Activated CD8-positive, alpha-beta T cell treated with anti-CD3 and anti-CD28 coated beads for 36 hours (primary cell): ENCODE measurements around the gene DAPK2. TPM values are rescaled to one million over a fixed set of nuclear protein-coding genes. Genes with fewer than 3 reads are reported as not detected.
A peak's percentile ranks its signal among the peaks of the same experiment; 100 is the strongest.

Experiments
- ATAC-seq: fragments of 200-7000 bp; cut with Tn5 transposase; one replicate; pipeline ENCODE4 v1.10.0; 2021; ENCODE audit warnings: mild to moderate bottlenecking, moderate library complexity
- CTCF ChIA-PET: fragments of 350-600 bp; sonication (Branson Sonifier 250); formaldehyde crosslinking; loops from one replicate; lab custom pipeline; 2021; ENCODE audit warnings: antibody characterized with exemption; lab: Charles Lee
- POLR2A ChIA-PET: fragments of 350-600 bp; sonication (Branson Sonifier 250); formaldehyde crosslinking; loops from one replicate; lab custom pipeline; 2021; ENCODE audit warnings: antibody characterized with exemption; lab: Charles Lee
- DNase-seq: peaks from one replicate; pipeline ENCODE4 v3.0.0-alpha.2; 2020
- H3K27ac Mint-ChIP-seq: one replicate; pipeline ENCODE4 v1.8.0; 2021; ENCODE audit warnings: mild to moderate bottlenecking, mixed read lengths
- H3K27me3 Mint-ChIP-seq: one replicate; pipeline ENCODE4 v1.8.0; 2021; ENCODE audit warnings: mixed read lengths
- H3K36me3 Mint-ChIP-seq: one replicate; pipeline ENCODE4 v1.8.0; 2021; ENCODE audit warnings: low read depth, mixed read lengths
- H3K4me1 Mint-ChIP-seq: one replicate; pipeline ENCODE4 v1.8.0; 2021; ENCODE audit warnings: low read depth, mixed read lengths
- H3K4me3 Mint-ChIP-seq: one replicate; pipeline ENCODE4 v1.8.0; 2021; ENCODE audit warnings: mild to moderate bottlenecking, moderate library complexity, mixed read lengths
- H3K9me3 Mint-ChIP-seq: one replicate; pipeline ENCODE4 v1.8.0; 2021; ENCODE audit warnings: mixed read lengths
- CTCF ChIP-seq: fragments of 200-600 bp; IDR thresholded peaks from one replicate; pipeline ENCODE4 v1.8.0; 2022; ENCODE audit warnings: antibody characterized with exemption, mild to moderate bottlenecking
- intact Hi-C: fragments of 100-400 bp; cut with micrococcal nuclease; formaldehyde crosslinking; loops from one replicate; pipeline ENCODE4 v1.10.0; 2022
- total RNA-seq, 2 experiments: library from RNA; stranded (reverse); gene quantifications; one replicate each; pipeline ENCODE4 v1.2.3, GENCODE V29; 2021

The DAPK2 gene
- 1 to 10 TPM; 1.2 to 1.5 TPM for total RNA-seq

GRCh38 chr15:64046421-64047153 is at the start of gene DAPK2:
DAPK2 (minus strand) TSS chr15:64046485; CDS start chr15:64040261, 6,224 bp downstream.
- peaks cover 11% of the 10 kb centered on the region for H3K27me3 Mint-ChIP-seq
- TF ChIP-seq CTCF = peak; percentile 81
- peak; percentile 60 for DNase-seq
- ChIA-PET POLR2A (interaction anchor here (0.6 to 1.5 kb wide), 6 partner anchors 36 to 300 kb away, joined by 3 to 4 read pairs (median 3); no protein-coding TSS in a partner anchor), CTCF (interaction anchor here (0.7 to 4.5 kb wide), 65 partner anchors 8 to 758 kb away, joined by 3 to 73 read pairs (median 4); partner anchors contain the start of gene CIAO2A)
- peaks cover 7% of the 10 kb centered on the region for H3K4me1 Mint-ChIP-seq
- H3K36me3 Mint-ChIP-seq = no peaks in the 10 kb centered on the region
- peak; percentile 89 for ATAC-seq
- peak within 1 kb of the TSS; percentile 66 for H3K4me3 Mint-ChIP-seq
- H3K27ac Mint-ChIP-seq = peak within 1 kb of the TSS; percentile 8
- intact Hi-C loops = loop anchor here (10.0 kb wide), 2 partner anchors 102 to 222 kb away; no protein-coding TSS in a partner anchor
- H3K9me3 Mint-ChIP-seq = no peaks in the 10 kb centered on the region

- Mint-ChIP-seq H3K27me3 (no peaks in the 10 kb centered on the region), H3K4me1 (peaks cover 52% of the 10 kb centered on the region), H3K4me3 (peak overlapping the region; percentile 91), H3K9me3 (no peaks in the 10 kb centered on the region), H3K27ac (peak overlapping the region; percentile 97), H3K36me3 (peaks cover 14% of the 10 kb centered on the region)
- intact Hi-C loops = no loop called here
- DNase-seq (no peak), ATAC-seq (no peak)
- POLR2A ChIA-PET = interaction anchor here (0.5 to 3.1 kb wide), 4 partner anchors 9 to 201 kb away, joined by 3 to 16 read pairs (median 3); partner anchors contain the start of gene SNX22
- no peak for TF ChIP-seq CTCF
- CTCF ChIA-PET = interaction anchor here (5.7 kb wide), 1 partner anchor 58 kb away, joined by 22 read pairs; no protein-coding TSS in a partner anchor
These were observed 49.1 kb upstream of the DAPK2 start for GRCh38 chr15:64095431-64095794.

- peak; percentile 85 for ATAC-seq
- H3K4me1 Mint-ChIP-seq = peaks cover 49% of the 10 kb centered on the region
- intact Hi-C loops = no loop called here
These were observed 47.5 kb upstream of the DAPK2 start, which contains the start of gene CIAO2A for GRCh38 chr15:64093627-64094417. CIAO2A (minus strand) TSS chr15:64093838; CDS start chr15:64093768, 70 bp downstream.

More at GRCh38 chr15:64093627-64094417, 47.5 kb upstream of the DAPK2 start, which contains the start of gene CIAO2A:
- Mint-ChIP-seq H3K4me3 (peak within 1 kb of the TSS; percentile 91), H3K9me3 (no peaks in the 10 kb centered on the region), H3K36me3 (peaks cover 22% of the 10 kb centered on the region), H3K27me3 (no peaks in the 10 kb centered on the region), H3K27ac (peak within 1 kb of the TSS; percentile 97)
- DNase-seq = peak; percentile 98
- no peak for TF ChIP-seq CTCF
- ChIA-PET CTCF (interaction anchor here (0.9 to 2.2 kb wide), 8 partner anchors 10 to 484 kb away, joined by 3 to 13 read pairs (median 4); partner anchors contain the start of genes DAPK2, PPIB and SNX22), POLR2A (interaction anchor here (0.6 to 1.5 kb wide), 10 partner anchors 10 to 768 kb away, joined by 3 to 6 read pairs (median 4); partner anchors contain the start of genes PPIB and SNX22)
